Tibial artery (tissue), 4 donors: ENCODE results near the gene GATB.
A peak's percentile ranks its signal among the peaks of the same experiment; 100 is the strongest.

Experiments used
- DNase-seq, 2 donors: peaks; one replicate each; pipeline ENCODE4 v3.0.0-alpha.2; 2019
- H3K27ac ChIP-seq, 2 donors: fragments of 200-600 bp; sonication (generic) in 1 of 2; 1 replicate in 1 of 2; 2 replicates in 1 of 2; pipeline ENCODE4 v1.5.1; 2018 to 2019; ENCODE audit warnings: mild to moderate bottlenecking in 1 of 2
- H3K27me3 ChIP-seq, 2 donors: fragments of 200-600 bp; sonication (generic) in 1 of 2; one replicate each; pipeline versions ENCODE4 v1.5.1 to v1.6.0; 2016 to 2019
- H3K36me3 ChIP-seq, 3 donors: fragments of 200-600 bp; sonication (generic) in 2 of 3; one replicate each; pipeline ENCODE4 v1.5.1; 2016 to 2019; ENCODE audit warnings: mild to moderate bottlenecking in 2 of 3
- H3K4me1 ChIP-seq, 4 donors: fragments of 200-600 bp; sonication (generic) in 2 of 4; 1 replicate in 3 of 4; 2 replicates in 1 of 4; pipeline ENCODE4 v1.5.1; 2016 to 2019
- H3K4me3 ChIP-seq, 2 donors: fragments of 200-600 bp; sonication (generic) in 1 of 2; 1 replicate in 1 of 2; 2 replicates in 1 of 2; pipeline ENCODE4 v1.5.1; 2018 to 2019; ENCODE audit warnings: mild to moderate bottlenecking in 2 of 2
- H3K9me3 ChIP-seq, 3 donors: fragments of 200-600 bp; sonication (generic) in 1 of 3; one replicate each; pipeline ENCODE4 v1.5.1; 2016 to 2019
- CTCF ChIP-seq, 2 experiments: fragments of 200-600 bp in 1 of 2; fragments of 450-650 bp in 1 of 2; IDR thresholded peaks; one replicate each; pipeline ENCODE4 v1.5.1; 2017 to 2019; ENCODE audit warnings: antibody characterized with exemption in 2 of 2, mild to moderate bottlenecking in 1 of 2, moderate library complexity in 1 of 2
- intact Hi-C: fragments of 100-400 bp; cut with DNase I; formaldehyde crosslinking; loops from one replicate; pipeline ENCODE4 v1.15.0; 2023; ENCODE audit warnings: low total_unique reads

GATB gene

GRCh38 chr4:151661873-151662272, 98.9 kb downstream of the GATB start:
- no peak for TF ChIP-seq CTCF (IDR thresholded peaks at IDR 0.05)
- DNase-seq = no peak
- no peaks in the 10 kb centered on the region for H3K27me3 ChIP-seq
- H3K9me3 ChIP-seq = no peaks in the 10 kb centered on the region
- H3K27ac ChIP-seq = no peak overlapping the region
- H3K36me3 ChIP-seq = peaks cover 0 to 32% (median 0%) of the 10 kb centered on the region in 3 donors
- intact Hi-C loops = no loop called here
- H3K4me3 ChIP-seq = no peak overlapping the region
- no peaks in the 10 kb centered on the region for H3K4me1 ChIP-seq

GRCh38 chr4:151660676-151661075, 100.1 kb downstream of the GATB start:
- H3K4me1 ChIP-seq = no peaks in the 10 kb centered on the region
- no peak for DNase-seq
- H3K27ac ChIP-seq = no peak overlapping the region
- no peaks in the 10 kb centered on the region for H3K27me3 ChIP-seq
- peaks cover 0 to 36% (median 0%) of the 10 kb centered on the region in 3 donors for H3K36me3 ChIP-seq
- intact Hi-C loops = no loop called here
- no peak for TF ChIP-seq CTCF (IDR thresholded peaks at IDR 0.05)
- no peaks in the 10 kb centered on the region for H3K9me3 ChIP-seq
- H3K4me3 ChIP-seq = no peak overlapping the region

GRCh38 chr4:151659601-151660364, 101.0 kb downstream of the GATB start:
- H3K4me1 ChIP-seq = no peaks in the 10 kb centered on the region
- no peaks in the 10 kb centered on the region for H3K27me3 ChIP-seq
- TF ChIP-seq CTCF (IDR thresholded peaks at IDR 0.05) = no peak
- H3K4me3 ChIP-seq = no peak overlapping the region
- intact Hi-C loops = no loop called here
- H3K9me3 ChIP-seq = no peaks in the 10 kb centered on the region
- DNase-seq = peak in 1 of 2 donors; percentile 35
- H3K27ac ChIP-seq = peak overlapping the region; percentile 17 to 46
- peaks cover 0 to 36% (median 0%) of the 10 kb centered on the region in 3 donors for H3K36me3 ChIP-seq

GRCh38 chr4:151658959-151659600, 101.7 kb downstream of the GATB start:
- Histone ChIP-seq H3K27me3 (no peaks in the 10 kb centered on the region), H3K4me1 (no peaks in the 10 kb centered on the region), H3K27ac (peak overlapping the region in 1 of 2 donors; percentile 17), H3K9me3 (no peaks in the 10 kb centered on the region), H3K36me3 (peaks cover 0 to 36% (median 0%) of the 10 kb centered on the region in 3 donors), H3K4me3 (no peak overlapping the region)
- DNase-seq = no peak
- intact Hi-C loops = no loop called here
- TF ChIP-seq CTCF (IDR thresholded peaks at IDR 0.05) = no peak

GRCh38 chr4:151657896-151658295, 102.9 kb downstream of the GATB start:
- intact Hi-C loops = no loop called here
- TF ChIP-seq CTCF (IDR thresholded peaks at IDR 0.05) = no peak

More at GRCh38 chr4:151657896-151658295, 102.9 kb downstream of the GATB start:
- Histone ChIP-seq H3K36me3 (peaks cover 0 to 32% (median 0%) of the 10 kb centered on the region in 3 donors), H3K4me3 (no peak overlapping the region), H3K27me3 (no peaks in the 10 kb centered on the region), H3K27ac (no peak overlapping the region), H3K9me3 (no peaks in the 10 kb centered on the region), H3K4me1 (no peaks in the 10 kb centered on the region)
- no peak for DNase-seq
